ENCODE results near the gene DENND1A. TPM values are rescaled to one million over a fixed set of nuclear protein-coding genes. Genes with fewer than 3 reads are reported as not detected.

The DENND1A gene
- polyA plus RNA-seq, 2 donors: 4.6 to 4.8 TPM

GRCh38 chr9:123771690-123772089 is 158.2 kb downstream of the DENND1A start:
- Histone ChIP-seq H3K27me3 (ENCODE audit: control insufficient read depth in 1 of 2, insufficient read depth in 2 of 2, low read length in 2 of 2) (no peaks in the 10 kb centered on the region), H3K36me3 (ENCODE audit: control insufficient read depth in 2 of 2, insufficient read depth in 2 of 2, low read length in 1 of 2) (no peaks in the 10 kb centered on the region), H3K27ac (ENCODE audit: low read depth in 2 of 2, low read length in 1 of 2) (no peak overlapping the region), H3K4me3 (ENCODE audit: low read depth in 1 of 2, low read length in 2 of 2) (no peak overlapping the region), H3K9me3 (ENCODE audit: control insufficient read depth in 2 of 2, insufficient read depth in 1 of 2, low read depth in 1 of 2, low read length in 1 of 2) (no peaks in the 10 kb centered on the region), H3K4me1 (ENCODE audit: control insufficient read depth in 2 of 2, insufficient read depth in 2 of 2, low read length in 1 of 2) (peaks cover 0 to 2% of the 10 kb centered on the region in 2 donors)
- 96 to 98% methylated on average over 1 of the region's 1 CpG for WGBS, 2 donors

DNA sequence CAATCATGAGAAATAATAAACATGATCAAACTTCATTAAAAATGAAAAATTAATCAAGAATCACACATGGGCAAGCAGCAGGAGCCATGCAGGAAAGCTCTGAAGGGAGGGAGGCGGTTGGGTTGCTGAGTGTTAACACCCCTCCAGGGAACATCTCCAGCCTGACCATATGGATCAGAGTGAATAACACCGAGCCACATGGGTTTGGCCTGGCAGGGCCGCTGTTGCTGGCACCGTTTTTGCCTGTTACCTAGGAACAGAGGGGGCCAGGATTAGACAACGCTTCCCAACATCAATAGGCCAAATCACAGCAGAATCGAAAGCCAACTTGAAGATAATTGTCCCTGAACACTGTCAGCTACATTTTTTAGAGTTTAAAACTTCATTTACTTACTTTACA is 160.2 kb downstream of the DENND1A start:
- no peaks in the 10 kb centered on the region for H3K9me3 ChIP-seq (ENCODE audit: control insufficient read depth in 2 of 2, insufficient read depth in 1 of 2, low read depth in 1 of 2, low read length in 1 of 2)
- H3K4me3 ChIP-seq (ENCODE audit: low read depth in 1 of 2, low read length in 2 of 2): no peak overlapping the region
- H3K4me1 ChIP-seq (ENCODE audit: control insufficient read depth in 2 of 2, insufficient read depth in 2 of 2, low read length in 1 of 2): peaks cover 0 to 2% of the 10 kb centered on the region in 2 donors
- no peak overlapping the region for H3K27ac ChIP-seq (ENCODE audit: low read depth in 2 of 2, low read length in 1 of 2)
- no peaks in the 10 kb centered on the region for H3K27me3 ChIP-seq (ENCODE audit: control insufficient read depth in 1 of 2, insufficient read depth in 2 of 2, low read length in 2 of 2)
- H3K36me3 ChIP-seq (ENCODE audit: control insufficient read depth in 2 of 2, insufficient read depth in 2 of 2, low read length in 1 of 2): no peaks in the 10 kb centered on the region
- 57 to 58% methylated on average over 6 of the region's 6 CpGs for WGBS, 2 donors

- Histone ChIP-seq H3K9me3 (ENCODE audit: control insufficient read depth in 2 of 2, insufficient read depth in 1 of 2, low read depth in 1 of 2, low read length in 1 of 2) (no peaks in the 10 kb centered on the region), H3K36me3 (ENCODE audit: control insufficient read depth in 2 of 2, insufficient read depth in 2 of 2, low read length in 1 of 2) (no peaks in the 10 kb centered on the region), H3K4me1 (ENCODE audit: control insufficient read depth in 2 of 2, insufficient read depth in 2 of 2, low read length in 1 of 2) (no peaks in the 10 kb centered on the region), H3K27ac (ENCODE audit: low read depth in 2 of 2, low read length in 1 of 2) (no peak overlapping the region), H3K4me3 (ENCODE audit: low read depth in 1 of 2, low read length in 2 of 2) (no peak overlapping the region), H3K27me3 (ENCODE audit: control insufficient read depth in 1 of 2, insufficient read depth in 2 of 2, low read length in 2 of 2) (no peaks in the 10 kb centered on the region)
- WGBS, 2 donors: 90 to 93% methylated on average over 4 of the region's 4 CpGs
These were observed 165.9 kb downstream of the DENND1A start for GRCh38 chr9:123763910-123764588.

- H3K27me3 ChIP-seq (ENCODE audit: control insufficient read depth in 1 of 2, insufficient read depth in 2 of 2, low read length in 2 of 2): no peaks in the 10 kb centered on the region
- 68 to 81% methylated on average over 4 of the region's 4 CpGs for WGBS, 2 donors
These were observed 167.9 kb downstream of the DENND1A start for GRCh38 chr9:123761905-123762605.

DNA sequence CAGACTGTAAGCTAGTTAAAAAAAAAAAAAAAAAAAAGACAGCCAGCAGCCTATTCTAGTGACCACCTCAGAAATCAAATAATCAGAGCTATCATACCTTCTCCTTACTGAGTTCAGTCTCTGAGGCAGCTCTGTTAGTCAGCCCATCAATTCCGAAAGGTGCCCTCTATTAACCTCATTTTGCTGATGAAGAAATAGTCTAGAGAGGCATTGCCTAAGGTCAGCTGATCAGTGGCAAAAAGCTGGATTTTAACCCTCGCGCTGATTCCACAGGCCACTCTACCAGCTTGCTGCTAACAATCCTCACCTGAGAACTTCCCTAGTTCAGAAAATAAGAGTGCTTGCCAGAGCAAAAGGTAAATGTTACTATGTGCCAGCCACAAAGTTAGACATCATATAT is 172.0 kb downstream of the DENND1A start:
- no peaks in the 10 kb centered on the region for H3K4me1 ChIP-seq (ENCODE audit: control insufficient read depth in 2 of 2, insufficient read depth in 2 of 2, low read length in 1 of 2)
- no peaks in the 10 kb centered on the region for H3K36me3 ChIP-seq (ENCODE audit: control insufficient read depth in 2 of 2, insufficient read depth in 2 of 2, low read length in 1 of 2)
- no peak overlapping the region for H3K27ac ChIP-seq (ENCODE audit: low read depth in 2 of 2, low read length in 1 of 2)
- no peaks in the 10 kb centered on the region for H3K9me3 ChIP-seq (ENCODE audit: control insufficient read depth in 2 of 2, insufficient read depth in 1 of 2, low read depth in 1 of 2, low read length in 1 of 2)
- H3K4me3 ChIP-seq (ENCODE audit: low read depth in 1 of 2, low read length in 2 of 2): no peak overlapping the region
- no peaks in the 10 kb centered on the region for H3K27me3 ChIP-seq (ENCODE audit: control insufficient read depth in 1 of 2, insufficient read depth in 2 of 2, low read length in 2 of 2)
- 88 to 95% methylated on average over 3 of the region's 3 CpGs for WGBS, 2 donors

More at GRCh38 chr9:123761905-123762605, 167.9 kb downstream of the DENND1A start:
- Histone ChIP-seq H3K27ac (ENCODE audit: low read depth in 2 of 2, low read length in 1 of 2) (no peak overlapping the region), H3K4me1 (ENCODE audit: control insufficient read depth in 2 of 2, insufficient read depth in 2 of 2, low read length in 1 of 2) (no peaks in the 10 kb centered on the region), H3K9me3 (ENCODE audit: control insufficient read depth in 2 of 2, insufficient read depth in 1 of 2, low read depth in 1 of 2, low read length in 1 of 2) (no peaks in the 10 kb centered on the region), H3K36me3 (ENCODE audit: control insufficient read depth in 2 of 2, insufficient read depth in 2 of 2, low read length in 1 of 2) (no peaks in the 10 kb centered on the region), H3K4me3 (ENCODE audit: low read depth in 1 of 2, low read length in 2 of 2) (no peak overlapping the region)

- 74 to 82% methylated on average over 6 of the region's 6 CpGs for WGBS, 2 donors
These were observed 172.4 kb downstream of the DENND1A start for GRCh38 chr9:123757547-123757946.

DNA sequence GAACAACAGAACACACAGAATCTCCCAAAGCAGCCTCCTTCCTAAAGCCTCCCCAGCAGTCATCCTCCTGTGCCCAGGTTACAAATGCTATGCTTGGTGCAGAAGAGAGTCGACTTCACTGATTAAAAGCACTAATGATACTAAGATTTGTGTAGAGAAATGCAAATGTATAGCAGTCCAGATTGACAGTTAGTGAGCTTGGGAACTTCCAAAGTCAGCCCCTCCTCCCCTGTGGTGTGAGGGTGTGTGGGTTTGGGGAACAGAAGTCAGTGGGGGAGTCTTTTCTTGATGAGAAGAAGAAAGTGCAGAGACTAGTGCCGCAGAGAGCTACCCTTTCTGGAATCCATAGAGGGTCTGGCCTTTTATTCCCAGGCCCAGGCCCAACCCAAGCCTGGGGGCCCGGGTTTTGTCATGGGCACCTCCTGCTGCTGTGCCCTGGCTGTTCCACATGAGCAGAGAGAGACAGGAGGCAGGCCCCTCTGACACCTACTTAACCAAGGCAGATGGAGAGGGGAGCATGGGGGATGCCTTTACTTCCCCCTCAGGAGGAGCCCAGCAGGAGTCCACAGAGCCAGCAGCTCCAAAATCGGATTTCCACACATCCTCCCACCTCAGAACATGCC is 173.3 kb downstream of the DENND1A start:
- no peaks in the 10 kb centered on the region for H3K9me3 ChIP-seq (ENCODE audit: control insufficient read depth in 2 of 2, insufficient read depth in 1 of 2, low read depth in 1 of 2, low read length in 1 of 2)
- WGBS, 2 donors: 89 to 95% methylated on average over 4 of the region's 4 CpGs
- H3K27ac ChIP-seq (ENCODE audit: low read depth in 2 of 2, low read length in 1 of 2): no peak overlapping the region
- H3K36me3 ChIP-seq (ENCODE audit: control insufficient read depth in 2 of 2, insufficient read depth in 2 of 2, low read length in 1 of 2): no peaks in the 10 kb centered on the region
- no peaks in the 10 kb centered on the region for H3K27me3 ChIP-seq (ENCODE audit: control insufficient read depth in 1 of 2, insufficient read depth in 2 of 2, low read length in 2 of 2)
- H3K4me3 ChIP-seq (ENCODE audit: low read depth in 1 of 2, low read length in 2 of 2): no peak overlapping the region
- H3K4me1 ChIP-seq (ENCODE audit: control insufficient read depth in 2 of 2, insufficient read depth in 2 of 2, low read length in 1 of 2): no peaks in the 10 kb centered on the region

More at GRCh38 chr9:123757547-123757946, 172.4 kb downstream of the DENND1A start:
- Histone ChIP-seq H3K27ac (ENCODE audit: low read depth in 2 of 2, low read length in 1 of 2) (no peak overlapping the region), H3K4me1 (ENCODE audit: control insufficient read depth in 2 of 2, insufficient read depth in 2 of 2, low read length in 1 of 2) (no peaks in the 10 kb centered on the region), H3K27me3 (ENCODE audit: control insufficient read depth in 1 of 2, insufficient read depth in 2 of 2, low read length in 2 of 2) (no peaks in the 10 kb centered on the region), H3K4me3 (ENCODE audit: low read depth in 1 of 2, low read length in 2 of 2) (no peak overlapping the region), H3K36me3 (ENCODE audit: control insufficient read depth in 2 of 2, insufficient read depth in 2 of 2, low read length in 1 of 2) (no peaks in the 10 kb centered on the region), H3K9me3 (ENCODE audit: control insufficient read depth in 2 of 2, insufficient read depth in 1 of 2, low read depth in 1 of 2, low read length in 1 of 2) (no peaks in the 10 kb centered on the region)

GRCh38 chr9:123753669-123754258 is 176.2 kb downstream of the DENND1A start:
- no peaks in the 10 kb centered on the region for H3K27me3 ChIP-seq (ENCODE audit: control insufficient read depth in 1 of 2, insufficient read depth in 2 of 2, low read length in 2 of 2)
- no peaks in the 10 kb centered on the region for H3K9me3 ChIP-seq (ENCODE audit: control insufficient read depth in 2 of 2, insufficient read depth in 1 of 2, low read depth in 1 of 2, low read length in 1 of 2)
- no peak overlapping the region for H3K27ac ChIP-seq (ENCODE audit: low read depth in 2 of 2, low read length in 1 of 2)
- peaks cover 0 to 3% of the 10 kb centered on the region in 2 donors for H3K4me1 ChIP-seq (ENCODE audit: control insufficient read depth in 2 of 2, insufficient read depth in 2 of 2, low read length in 1 of 2)
- no peaks in the 10 kb centered on the region for H3K36me3 ChIP-seq (ENCODE audit: control insufficient read depth in 2 of 2, insufficient read depth in 2 of 2, low read length in 1 of 2)
- 94 to 96% methylated on average over 2 of the region's 2 CpGs for WGBS, 2 donors
- no peak overlapping the region for H3K4me3 ChIP-seq (ENCODE audit: low read depth in 1 of 2, low read length in 2 of 2)

DNA sequence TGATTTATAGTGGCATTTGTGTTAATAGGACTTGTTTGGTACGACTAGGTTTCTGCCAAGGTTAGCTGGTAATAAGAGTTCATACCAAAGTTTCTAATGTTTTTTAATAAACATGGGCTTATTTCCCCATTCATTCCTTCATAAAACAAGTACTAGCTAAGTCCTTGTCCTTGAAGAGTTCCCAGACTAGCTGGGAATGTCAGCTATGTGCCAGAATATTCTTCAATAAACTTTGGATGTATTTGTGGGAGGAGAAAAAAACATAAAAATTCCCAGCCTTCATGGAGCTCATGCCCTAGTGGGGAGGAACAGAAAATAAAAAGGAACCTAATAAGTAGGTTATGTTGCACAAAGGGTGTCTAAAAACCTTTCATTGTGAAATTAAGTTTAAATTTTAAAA is 176.9 kb downstream of the DENND1A start:
- 48 to 54% methylated on average over 1 of the region's 1 CpG for WGBS, 2 donors
- Histone ChIP-seq H3K4me1 (ENCODE audit: control insufficient read depth in 2 of 2, insufficient read depth in 2 of 2, low read length in 1 of 2) (peaks cover 0 to 3% of the 10 kb centered on the region in 2 donors), H3K36me3 (ENCODE audit: control insufficient read depth in 2 of 2, insufficient read depth in 2 of 2, low read length in 1 of 2) (no peaks in the 10 kb centered on the region), H3K9me3 (ENCODE audit: control insufficient read depth in 2 of 2, insufficient read depth in 1 of 2, low read depth in 1 of 2, low read length in 1 of 2) (no peaks in the 10 kb centered on the region), H3K27ac (ENCODE audit: low read depth in 2 of 2, low read length in 1 of 2) (no peak overlapping the region), H3K4me3 (ENCODE audit: low read depth in 1 of 2, low read length in 2 of 2) (no peak overlapping the region), H3K27me3 (ENCODE audit: control insufficient read depth in 1 of 2, insufficient read depth in 2 of 2, low read length in 2 of 2) (no peaks in the 10 kb centered on the region)

Measured in esophagus (tissue), 2 donors.